ENCODE results near the gene SEPTIN5. TPM values are rescaled to one million over a fixed set of nuclear protein-coding genes. Genes with fewer than 3 reads are reported as not detected.

Gene SEPTIN5
- polyA plus RNA-seq, 1 experiment = 13.1 TPM

DNA sequence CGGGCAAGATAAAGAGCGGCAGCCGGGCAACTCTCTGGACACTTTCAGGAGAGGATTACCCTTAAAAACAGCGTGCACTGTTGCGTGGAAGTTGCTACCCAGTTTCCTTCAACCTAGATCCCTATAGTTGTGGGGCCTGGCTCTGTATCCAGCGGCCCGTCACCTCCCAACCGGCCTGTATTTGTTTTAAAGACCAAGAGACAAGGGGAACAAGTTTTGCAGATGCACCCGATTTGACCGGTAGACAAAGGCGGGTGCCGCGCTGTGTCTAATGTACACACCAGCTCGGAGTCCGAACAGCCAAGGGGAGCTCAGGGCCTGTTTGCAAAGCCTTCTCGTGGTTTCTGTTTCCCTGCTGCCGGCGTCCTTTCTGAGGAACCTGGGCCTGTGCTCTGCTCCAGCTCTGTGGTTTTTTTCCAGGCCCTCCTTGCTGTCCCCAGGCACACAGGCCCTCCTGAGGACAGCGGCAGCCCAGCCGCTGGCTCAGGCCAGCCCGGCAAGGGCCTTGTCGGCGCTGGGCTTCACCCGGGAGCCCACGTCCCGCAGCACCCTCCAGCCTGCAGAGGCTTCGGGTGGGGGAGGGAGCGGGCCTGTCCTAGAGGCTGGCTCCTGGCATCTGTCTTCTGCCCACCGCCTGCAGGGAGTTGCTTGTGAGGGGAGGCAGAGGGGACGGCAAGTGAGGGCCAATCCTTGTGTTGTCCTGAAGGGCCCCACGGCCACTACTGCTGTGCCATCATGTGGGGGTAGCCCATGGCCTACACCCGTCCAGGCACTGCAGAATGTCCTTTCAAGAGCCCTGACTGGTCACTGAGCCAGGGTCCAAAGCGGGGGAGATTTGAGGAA, 47.6 kb downstream of the SEPTIN5 start:
- CTCF ChIA-PET = no interaction called here
- POLR2A ChIA-PET = no interaction called here

DNA sequence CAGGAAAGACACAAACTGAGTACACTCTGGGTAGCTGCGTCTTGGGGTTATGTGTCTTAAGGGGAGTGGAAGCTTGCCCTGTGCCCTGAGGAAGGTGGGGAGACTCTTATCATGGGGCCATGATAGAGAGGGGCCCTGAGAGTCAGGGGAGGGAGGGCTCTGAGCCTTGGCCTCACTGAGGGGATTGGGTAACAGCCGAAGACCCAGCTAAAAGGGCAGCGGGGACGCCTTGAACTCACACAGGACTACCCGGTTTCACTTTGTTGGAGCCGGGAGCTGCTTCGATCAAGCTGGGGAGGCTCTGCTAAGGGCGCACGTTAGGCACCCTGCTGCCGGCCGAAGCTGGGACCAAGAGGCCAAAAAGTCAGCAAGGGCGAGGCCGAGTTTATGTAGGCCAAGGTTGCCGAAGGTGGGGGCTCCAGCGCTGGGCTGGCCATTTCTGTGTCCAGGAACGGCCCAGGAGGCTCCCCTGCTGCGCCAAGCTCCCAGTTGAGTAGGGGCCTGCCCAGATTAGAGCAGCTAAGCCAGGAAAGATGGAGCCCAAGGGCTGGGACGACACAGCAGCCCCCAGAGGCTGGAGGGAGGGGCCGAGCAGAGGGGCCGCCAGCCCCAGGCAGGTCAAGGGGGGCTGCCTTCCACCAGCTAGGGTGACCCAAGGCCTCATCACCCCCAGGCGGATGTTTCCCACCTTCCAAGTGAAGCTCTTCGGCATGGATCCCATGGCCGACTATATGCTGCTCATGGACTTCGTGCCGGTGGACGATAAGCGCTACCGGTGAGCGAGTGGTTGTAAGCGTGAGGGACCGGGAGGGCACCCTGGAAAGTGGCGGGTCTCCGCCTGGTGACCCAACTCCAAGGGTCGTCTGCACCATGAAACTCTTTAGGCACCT, 48.5 kb downstream of the SEPTIN5 start:
- ChIA-PET CTCF (no interaction called here), POLR2A (interaction anchor here (0.8 kb wide), 1 partner anchor 92 kb away, joined by 3 read pairs; the partner anchor contains the start of genes GNB1L and RTL10)
- no peak overlapping the region for H3K4me3 ChIP-seq (ENCODE audit: low read depth, low read length)
- TF ChIP-seq, protein P1, sequence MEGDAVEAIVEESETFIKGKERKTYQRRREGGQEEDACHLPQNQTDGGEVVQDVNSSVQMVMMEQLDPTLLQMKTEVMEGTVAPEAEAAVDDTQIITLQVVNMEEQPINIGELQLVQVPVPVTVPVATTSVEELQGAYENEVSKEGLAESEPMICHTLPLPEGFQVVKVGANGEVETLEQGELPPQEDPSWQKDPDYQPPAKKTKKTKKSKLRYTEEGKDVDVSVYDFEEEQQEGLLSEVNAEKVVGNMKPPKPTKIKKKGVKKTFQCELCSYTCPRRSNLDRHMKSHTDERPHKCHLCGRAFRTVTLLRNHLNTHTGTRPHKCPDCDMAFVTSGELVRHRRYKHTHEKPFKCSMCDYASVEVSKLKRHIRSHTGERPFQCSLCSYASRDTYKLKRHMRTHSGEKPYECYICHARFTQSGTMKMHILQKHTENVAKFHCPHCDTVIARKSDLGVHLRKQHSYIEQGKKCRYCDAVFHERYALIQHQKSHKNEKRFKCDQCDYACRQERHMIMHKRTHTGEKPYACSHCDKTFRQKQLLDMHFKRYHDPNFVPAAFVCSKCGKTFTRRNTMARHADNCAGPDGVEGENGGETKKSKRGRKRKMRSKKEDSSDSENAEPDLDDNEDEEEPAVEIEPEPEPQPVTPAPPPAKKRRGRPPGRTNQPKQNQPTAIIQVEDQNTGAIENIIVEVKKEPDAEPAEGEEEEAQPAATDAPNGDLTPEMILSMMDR (IDR thresholded peaks at IDR 0.05; ENCODE audit: low read depth, low read length) = no peak
- H3K9me3 ChIP-seq (ENCODE audit: control insufficient read depth, insufficient read depth, low read length) = peaks cover 21% of the 10 kb centered on the region; the same call in 1 of the 2 replicates
- no peak for DNase-seq (ENCODE audit: low read depth, low spot score)
- H3K27ac ChIP-seq (ENCODE audit: low read depth, low read length) = no peak overlapping the region
- H3K27me3 ChIP-seq (ENCODE audit: control insufficient read depth, insufficient read depth, low read length) = peaks cover 78% of the 10 kb centered on the region

More for the DNA sequence above, 47.6 kb downstream of the SEPTIN5 start:
- Histone ChIP-seq H3K9me3 (ENCODE audit: control insufficient read depth, insufficient read depth, low read length) (peaks cover 21% of the 10 kb centered on the region; the same call in 1 of the 2 replicates), H3K27me3 (ENCODE audit: control insufficient read depth, insufficient read depth, low read length) (peaks cover 78% of the 10 kb centered on the region), H3K4me3 (ENCODE audit: low read depth, low read length) (no peak overlapping the region), H3K27ac (ENCODE audit: low read depth, low read length) (no peak overlapping the region)
- no peak for DNase-seq (ENCODE audit: low read depth, low spot score)
- TF ChIP-seq, protein P1 (IDR thresholded peaks at IDR 0.05; ENCODE audit: low read depth, low read length) = no peak

DNA sequence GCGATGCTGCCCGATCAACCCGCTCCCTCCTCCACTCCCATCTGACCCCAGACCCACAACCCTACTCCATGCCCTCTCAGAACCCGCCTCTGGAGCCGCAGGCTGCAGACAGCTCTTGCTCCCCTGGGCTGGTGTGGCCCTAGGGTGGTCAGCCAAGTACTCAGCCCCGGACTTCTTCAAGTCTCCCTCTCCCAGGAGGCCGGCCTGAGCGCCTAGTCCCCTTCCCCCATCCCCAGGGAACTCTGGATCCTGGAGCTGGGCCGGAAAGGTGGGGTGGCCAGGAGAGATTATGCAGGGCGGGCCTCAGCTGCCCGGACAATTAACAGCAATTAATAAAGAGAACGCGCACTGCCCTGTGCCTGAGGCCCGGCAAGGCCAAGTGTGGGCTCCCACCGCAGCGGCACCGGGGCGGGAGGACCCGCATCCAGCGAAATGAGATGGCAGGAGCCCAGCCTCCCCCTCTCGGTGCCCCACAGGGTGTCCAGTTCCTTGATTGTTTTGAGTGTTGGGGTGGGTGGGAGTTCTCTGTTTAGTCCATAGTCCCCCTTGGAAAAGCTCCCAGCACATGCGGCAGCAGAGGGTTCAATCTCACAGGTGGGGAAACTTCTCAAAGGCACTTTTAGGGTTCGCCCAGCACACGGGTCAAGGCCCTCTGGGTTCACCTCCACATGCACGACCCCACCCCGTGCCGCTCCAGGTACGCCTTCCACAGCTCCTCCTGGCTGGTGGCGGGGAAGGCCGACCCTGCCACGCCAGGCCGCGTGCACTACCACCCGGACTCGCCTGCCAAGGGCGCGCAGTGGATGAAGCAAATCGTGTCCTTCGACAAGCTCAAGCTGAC, 49.4 kb downstream of the SEPTIN5 start:
- Histone ChIP-seq H3K9me3 (ENCODE audit: control insufficient read depth, insufficient read depth, low read length) (peaks cover 21% of the 10 kb centered on the region; the same call in 1 of the 2 replicates), H3K27me3 (ENCODE audit: control insufficient read depth, insufficient read depth, low read length) (peaks cover 80% of the 10 kb centered on the region), H3K4me3 (ENCODE audit: low read depth, low read length) (no peak overlapping the region), H3K27ac (ENCODE audit: low read depth, low read length) (no peak overlapping the region)
- TF ChIP-seq, protein P1 (IDR thresholded peaks at IDR 0.05; ENCODE audit: low read depth, low read length) = no peak
- DNase-seq (ENCODE audit: low read depth, low spot score) = no peak
- POLR2A ChIA-PET = interaction anchor here (0.5 to 0.8 kb wide), 3 partner anchors 15 to 101 kb away, joined by 3 to 5 read pairs (median 4); partner anchors contain the start of genes GNB1L and RTL10
- CTCF ChIA-PET = interaction anchor here (1.2 kb wide), 1 partner anchor 33 kb away, joined by 4 read pairs; no protein-coding TSS in a partner anchor

DNA sequence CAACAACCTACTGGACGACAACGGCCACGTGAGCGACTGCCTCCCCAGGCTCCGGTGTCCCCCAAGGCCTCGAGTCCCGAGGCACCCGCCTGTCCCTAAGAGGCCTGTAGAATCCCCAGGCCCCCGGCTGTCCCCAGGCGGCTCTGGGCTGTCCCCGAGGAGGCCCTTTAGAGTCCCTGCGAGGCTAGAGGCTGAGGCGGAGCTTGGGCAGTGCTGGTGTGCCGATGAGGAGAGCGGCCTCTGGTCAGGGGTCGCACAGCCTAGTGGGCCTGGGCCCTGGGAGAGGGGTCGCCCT, 49.9 kb downstream of the SEPTIN5 start:
- POLR2A ChIA-PET = interaction anchor here (0.6 kb wide), 1 partner anchor 14 kb away, joined by 4 read pairs; no protein-coding TSS in a partner anchor
- Histone ChIP-seq H3K27me3 (ENCODE audit: control insufficient read depth, insufficient read depth, low read length) (peaks cover 77% of the 10 kb centered on the region), H3K9me3 (ENCODE audit: control insufficient read depth, insufficient read depth, low read length) (peaks cover 21% of the 10 kb centered on the region; the same call in 1 of the 2 replicates), H3K27ac (ENCODE audit: low read depth, low read length) (no peak overlapping the region), H3K4me3 (ENCODE audit: low read depth, low read length) (no peak overlapping the region)
- DNase-seq (ENCODE audit: low read depth, low spot score) = no peak
- TF ChIP-seq, protein P1 (IDR thresholded peaks at IDR 0.05; ENCODE audit: low read depth, low read length) = no peak
- CTCF ChIA-PET = interaction anchor here (1.2 kb wide), 1 partner anchor 34 kb away, joined by 4 read pairs; no protein-coding TSS in a partner anchor

Data from AG04450 (cell line).